GM21576 (cell line): ENCODE results near the gene PRR13.

Experiments
- ATAC-seq: cut with Tn5 transposase; IDR thresholded peaks from one replicate; pipeline ENCODE4 v1.9.1; 2021; ENCODE audit warnings: mild to moderate bottlenecking, moderate library complexity; ENCODE audit not compliant: unreplicated experiment

PRR13 gene

GRCh38 chr12:53492188-53492587 lies 50.7 kb downstream of the PRR13 start:
- no peak for ATAC-seq

DNA sequence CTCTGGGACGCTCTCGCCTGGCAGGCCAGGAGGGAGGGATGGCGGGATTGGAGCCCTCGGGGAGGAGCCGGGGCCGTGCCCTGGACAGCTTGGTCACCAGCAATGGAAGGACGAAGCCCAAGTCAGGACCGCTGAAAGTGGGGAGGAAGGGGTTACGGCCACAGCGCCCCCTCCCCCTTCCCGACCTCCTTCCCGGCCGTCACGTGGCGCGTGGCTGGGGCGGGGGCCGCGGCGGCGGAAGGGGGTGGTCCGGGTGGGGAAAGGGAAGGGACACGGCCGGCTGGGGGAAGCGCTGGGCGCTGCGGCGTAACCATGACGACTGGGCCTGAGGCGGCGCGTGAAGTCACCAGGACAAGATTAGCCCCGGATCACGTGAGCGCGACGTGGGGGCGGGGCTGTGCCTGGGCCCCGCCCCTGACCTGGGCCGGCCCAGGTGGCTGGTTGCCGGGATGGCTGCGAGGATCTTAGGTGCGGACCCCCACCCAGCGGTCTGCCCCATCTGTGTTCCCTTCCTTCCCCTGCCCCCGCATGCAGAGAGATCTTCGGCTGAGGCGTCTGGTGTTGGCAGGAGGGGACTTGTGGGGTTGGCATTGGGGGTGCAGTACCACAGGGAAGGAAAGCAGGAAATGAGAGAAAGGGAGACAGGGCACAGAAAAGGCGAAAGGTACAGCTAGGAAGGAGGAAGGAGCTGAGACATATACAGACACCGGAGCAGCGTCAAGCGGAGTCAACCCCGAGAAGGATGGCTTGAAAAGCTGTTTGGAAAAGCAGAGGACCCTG lies 51.5 kb downstream of the PRR13 start:
- ATAC-seq = peak; percentile 92

GRCh38 chr12:53493610-53494391 lies 52.3 kb downstream of the PRR13 start:
- no peak for ATAC-seq
